Measurements from ENCODE around the gene BTBD16. TPM values are rescaled to one million over a fixed set of nuclear protein-coding genes. Genes with fewer than 3 reads are reported as not detected.
A peak's percentile ranks its signal among the peaks of the same experiment; 100 is the strongest.

The BTBD16 gene
- total and polyA plus RNA-seq, 2 of the 13 experiments (the other 11 are each of a cell fraction or from before 2014, with no cell fraction given) = 5.0 to 11.9 TPM

DNA sequence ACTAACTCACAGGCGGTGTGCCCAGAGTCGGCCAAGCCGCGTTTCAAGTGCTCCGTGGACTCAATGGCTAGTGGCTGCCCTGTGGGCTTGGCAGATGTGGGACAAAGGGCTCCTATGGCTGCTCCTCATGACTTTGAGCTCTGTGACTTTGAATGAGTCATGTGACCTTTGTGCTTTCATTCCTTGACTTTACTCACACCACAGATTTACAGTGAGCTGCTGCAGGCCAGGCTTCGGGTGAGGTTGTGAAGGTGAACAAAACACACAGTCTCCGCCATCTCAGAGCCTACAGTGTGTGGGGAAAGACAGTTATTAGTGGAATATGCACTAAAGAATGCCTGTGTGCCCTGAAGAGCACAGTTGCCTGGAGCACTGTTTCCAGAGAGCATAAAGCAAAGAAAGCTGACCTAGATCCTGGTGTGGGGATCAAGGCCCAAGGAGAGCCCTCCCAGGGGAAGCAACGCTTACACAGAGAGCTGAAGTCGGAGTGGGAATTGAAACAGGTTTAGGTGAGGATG is 73.7 kb downstream of the BTBD16 start (continued):
- TF ChIP-seq, protein P1, sequence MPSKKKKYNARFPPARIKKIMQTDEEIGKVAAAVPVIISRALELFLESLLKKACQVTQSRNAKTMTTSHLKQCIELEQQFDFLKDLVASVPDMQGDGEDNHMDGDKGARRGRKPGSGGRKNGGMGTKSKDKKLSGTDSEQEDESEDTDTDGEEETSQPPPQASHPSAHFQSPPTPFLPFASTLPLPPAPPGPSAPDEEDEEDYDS (CRISPR knock-in tag; IDR thresholded peaks at IDR 0.05) = peak; percentile 54
- TF ChIP-seq, protein P2, sequence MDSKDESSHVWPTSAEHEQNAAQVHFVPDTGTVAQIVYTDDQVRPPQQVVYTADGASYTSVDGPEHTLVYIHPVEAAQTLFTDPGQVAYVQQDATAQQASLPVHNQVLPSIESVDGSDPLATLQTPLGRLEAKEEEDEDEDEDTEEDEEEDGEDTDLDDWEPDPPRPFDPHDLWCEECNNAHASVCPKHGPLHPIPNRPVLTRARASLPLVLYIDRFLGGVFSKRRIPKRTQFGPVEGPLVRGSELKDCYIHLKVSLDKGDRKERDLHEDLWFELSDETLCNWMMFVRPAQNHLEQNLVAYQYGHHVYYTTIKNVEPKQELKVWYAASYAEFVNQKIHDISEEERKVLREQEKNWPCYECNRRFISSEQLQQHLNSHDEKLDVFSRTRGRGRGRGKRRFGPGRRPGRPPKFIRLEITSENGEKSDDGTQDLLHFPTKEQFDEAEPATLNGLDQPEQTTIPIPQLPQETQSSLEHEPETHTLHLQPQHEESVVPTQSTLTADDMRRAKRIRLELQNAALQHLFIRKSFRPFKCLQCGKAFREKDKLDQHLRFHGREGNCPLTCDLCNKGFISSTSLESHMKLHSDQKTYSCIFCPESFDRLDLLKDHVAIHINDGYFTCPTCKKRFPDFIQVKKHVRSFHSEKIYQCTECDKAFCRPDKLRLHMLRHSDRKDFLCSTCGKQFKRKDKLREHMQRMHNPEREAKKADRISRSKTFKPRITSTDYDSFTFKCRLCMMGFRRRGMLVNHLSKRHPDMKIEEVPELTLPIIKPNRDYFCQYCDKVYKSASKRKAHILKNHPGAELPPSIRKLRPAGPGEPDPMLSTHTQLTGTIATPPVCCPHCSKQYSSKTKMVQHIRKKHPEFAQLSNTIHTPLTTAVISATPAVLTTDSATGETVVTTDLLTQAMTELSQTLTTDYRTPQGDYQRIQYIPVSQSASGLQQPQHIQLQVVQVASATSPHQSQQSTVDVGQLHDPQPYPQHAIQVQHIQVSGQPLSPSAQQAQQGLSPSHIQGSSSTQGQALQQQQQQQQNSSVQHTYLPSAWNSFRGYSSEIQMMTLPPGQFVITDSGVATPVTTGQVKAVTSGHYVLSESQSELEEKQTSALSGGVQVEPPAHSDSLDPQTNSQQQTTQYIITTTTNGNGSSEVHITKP (CRISPR knock-in tag; IDR thresholded peaks at IDR 0.05; ENCODE audit: low read depth) = peak; percentile 67
- TF ChIP-seq, protein P3, sequence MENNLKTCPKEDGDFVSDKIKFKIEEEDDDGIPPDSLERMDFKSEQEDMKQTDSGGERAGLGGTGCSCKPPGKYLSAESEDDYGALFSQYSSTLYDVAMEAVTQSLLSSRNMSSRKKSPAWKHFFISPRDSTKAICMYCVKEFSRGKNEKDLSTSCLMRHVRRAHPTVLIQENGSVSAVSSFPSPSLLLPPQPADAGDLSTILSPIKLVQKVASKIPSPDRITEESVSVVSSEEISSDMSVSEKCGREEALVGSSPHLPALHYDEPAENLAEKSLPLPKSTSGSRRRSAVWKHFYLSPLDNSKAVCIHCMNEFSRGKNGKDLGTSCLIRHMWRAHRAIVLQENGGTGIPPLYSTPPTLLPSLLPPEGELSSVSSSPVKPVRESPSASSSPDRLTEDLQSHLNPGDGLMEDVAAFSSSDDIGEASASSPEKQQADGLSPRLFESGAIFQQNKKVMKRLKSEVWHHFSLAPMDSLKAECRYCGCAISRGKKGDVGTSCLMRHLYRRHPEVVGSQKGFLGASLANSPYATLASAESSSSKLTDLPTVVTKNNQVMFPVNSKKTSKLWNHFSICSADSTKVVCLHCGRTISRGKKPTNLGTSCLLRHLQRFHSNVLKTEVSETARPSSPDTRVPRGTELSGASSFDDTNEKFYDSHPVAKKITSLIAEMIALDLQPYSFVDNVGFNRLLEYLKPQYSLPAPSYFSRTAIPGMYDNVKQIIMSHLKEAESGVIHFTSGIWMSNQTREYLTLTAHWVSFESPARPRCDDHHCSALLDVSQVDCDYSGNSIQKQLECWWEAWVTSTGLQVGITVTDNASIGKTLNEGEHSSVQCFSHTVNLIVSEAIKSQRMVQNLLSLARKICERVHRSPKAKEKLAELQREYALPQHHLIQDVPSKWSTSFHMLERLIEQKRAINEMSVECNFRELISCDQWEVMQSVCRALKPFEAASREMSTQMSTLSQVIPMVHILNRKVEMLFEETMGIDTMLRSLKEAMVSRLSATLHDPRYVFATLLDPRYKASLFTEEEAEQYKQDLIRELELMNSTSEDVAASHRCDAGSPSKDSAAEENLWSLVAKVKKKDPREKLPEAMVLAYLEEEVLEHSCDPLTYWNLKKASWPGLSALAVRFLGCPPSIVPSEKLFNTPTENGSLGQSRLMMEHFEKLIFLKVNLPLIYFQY (CRISPR knock-in tag; IDR thresholded peaks at IDR 0.05; ENCODE audit: borderline replicate concordance) = peak; percentile 18; the same call in 1 of the 2 replicates
- TF ChIP-seq ZFX (CRISPR knock-in tag; IDR thresholded peaks at IDR 0.05; ENCODE audit: low read depth) (peak; percentile 66; the same call in 1 of the 2 replicates), KDM5B (CRISPR knock-in tag; IDR thresholded peaks at IDR 0.05; ENCODE audit: borderline replicate concordance) (no peak), HDAC1 (CRISPR knock-in tag; IDR thresholded peaks at IDR 0.05) (peak; percentile 17; the same call in 1 of the 2 replicates), ZMYM4 (CRISPR knock-in tag; IDR thresholded peaks at IDR 0.05) (peak; percentile 87), ZNF317 (CRISPR knock-in tag; IDR thresholded peaks at IDR 0.05) (peak; percentile 58), KLF11 (CRISPR knock-in tag; IDR thresholded peaks at IDR 0.05) (no peak)
- TF ChIP-seq, protein P4, sequence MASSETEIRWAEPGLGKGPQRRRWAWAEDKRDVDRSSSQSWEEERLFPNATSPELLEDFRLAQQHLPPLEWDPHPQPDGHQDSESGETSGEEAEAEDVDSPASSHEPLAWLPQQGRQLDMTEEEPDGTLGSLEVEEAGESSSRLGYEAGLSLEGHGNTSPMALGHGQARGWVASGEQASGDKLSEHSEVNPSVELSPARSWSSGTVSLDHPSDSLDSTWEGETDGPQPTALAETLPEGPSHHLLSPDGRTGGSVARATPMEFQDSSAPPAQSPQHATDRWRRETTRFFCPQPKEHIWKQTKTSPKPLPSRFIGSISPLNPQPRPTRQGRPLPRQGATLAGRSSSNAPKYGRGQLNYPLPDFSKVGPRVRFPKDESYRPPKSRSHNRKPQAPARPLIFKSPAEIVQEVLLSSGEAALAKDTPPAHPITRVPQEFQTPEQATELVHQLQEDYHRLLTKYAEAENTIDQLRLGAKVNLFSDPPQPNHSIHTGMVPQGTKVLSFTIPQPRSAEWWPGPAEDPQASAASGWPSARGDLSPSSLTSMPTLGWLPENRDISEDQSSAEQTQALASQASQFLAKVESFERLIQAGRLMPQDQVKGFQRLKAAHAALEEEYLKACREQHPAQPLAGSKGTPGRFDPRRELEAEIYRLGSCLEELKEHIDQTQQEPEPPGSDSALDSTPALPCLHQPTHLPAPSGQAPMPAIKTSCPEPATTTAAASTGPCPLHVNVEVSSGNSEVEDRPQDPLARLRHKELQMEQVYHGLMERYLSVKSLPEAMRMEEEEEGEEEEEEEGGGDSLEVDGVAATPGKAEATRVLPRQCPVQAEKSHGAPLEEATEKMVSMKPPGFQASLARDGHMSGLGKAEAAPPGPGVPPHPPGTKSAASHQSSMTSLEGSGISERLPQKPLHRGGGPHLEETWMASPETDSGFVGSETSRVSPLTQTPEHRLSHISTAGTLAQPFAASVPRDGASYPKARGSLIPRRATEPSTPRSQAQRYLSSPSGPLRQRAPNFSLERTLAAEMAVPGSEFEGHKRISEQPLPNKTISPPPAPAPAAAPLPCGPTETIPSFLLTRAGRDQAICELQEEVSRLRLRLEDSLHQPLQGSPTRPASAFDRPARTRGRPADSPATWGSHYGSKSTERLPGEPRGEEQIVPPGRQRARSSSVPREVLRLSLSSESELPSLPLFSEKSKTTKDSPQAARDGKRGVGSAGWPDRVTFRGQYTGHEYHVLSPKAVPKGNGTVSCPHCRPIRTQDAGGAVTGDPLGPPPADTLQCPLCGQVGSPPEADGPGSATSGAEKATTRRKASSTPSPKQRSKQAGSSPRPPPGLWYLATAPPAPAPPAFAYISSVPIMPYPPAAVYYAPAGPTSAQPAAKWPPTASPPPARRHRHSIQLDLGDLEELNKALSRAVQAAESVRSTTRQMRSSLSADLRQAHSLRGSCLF (CRISPR knock-in tag; IDR thresholded peaks at IDR 0.05; ENCODE audit: borderline replicate concordance) = no peak
- TF ChIP-seq, protein P5, sequence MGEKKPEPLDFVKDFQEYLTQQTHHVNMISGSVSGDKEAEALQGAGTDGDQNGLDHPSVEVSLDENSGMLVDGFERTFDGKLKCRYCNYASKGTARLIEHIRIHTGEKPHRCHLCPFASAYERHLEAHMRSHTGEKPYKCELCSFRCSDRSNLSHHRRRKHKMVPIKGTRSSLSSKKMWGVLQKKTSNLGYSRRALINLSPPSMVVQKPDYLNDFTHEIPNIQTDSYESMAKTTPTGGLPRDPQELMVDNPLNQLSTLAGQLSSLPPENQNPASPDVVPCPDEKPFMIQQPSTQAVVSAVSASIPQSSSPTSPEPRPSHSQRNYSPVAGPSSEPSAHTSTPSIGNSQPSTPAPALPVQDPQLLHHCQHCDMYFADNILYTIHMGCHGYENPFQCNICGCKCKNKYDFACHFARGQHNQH (CRISPR knock-in tag; IDR thresholded peaks at IDR 0.05) = peak; percentile 44; the same call in 1 of the 2 replicates
- TF ChIP-seq, protein P6, sequence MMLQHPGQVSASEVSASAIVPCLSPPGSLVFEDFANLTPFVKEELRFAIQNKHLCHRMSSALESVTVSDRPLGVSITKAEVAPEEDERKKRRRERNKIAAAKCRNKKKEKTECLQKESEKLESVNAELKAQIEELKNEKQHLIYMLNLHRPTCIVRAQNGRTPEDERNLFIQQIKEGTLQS (CRISPR knock-in tag; IDR thresholded peaks at IDR 0.05) = peak; percentile 84

Data from HepG2 (cell line).